Measurements from ENCODE around the gene PIM2. TPM values are rescaled to one million over a fixed set of nuclear protein-coding genes. Genes with fewer than 3 reads are reported as not detected.

The PIM2 gene
- total and polyA plus RNA-seq, 2 of the 4 experiments (the other 2 are of a cell fraction): 7.3 to 9.4 TPM

GRCh38 chrX:48956728-48957414, 38.0 kb upstream of the PIM2 start:
- Histone ChIP-seq H3K23ac (ENCODE audit: low read depth, low read length) (peak overlapping the region; percentile 83; the same call in 1 of the 2 replicates), H3K4me1 (ENCODE audit: control insufficient read depth, insufficient read depth, low read length) (peaks cover 1% of the 10 kb centered on the region), H4K91ac (ENCODE audit: insufficient read depth, low read depth, low read length) (no peak overlapping the region), H3K79me1 (ENCODE audit: low read depth in 1 of 2, low read length in 2 of 2) (peaks cover 4 to 51% of the 10 kb centered on the region in 2 experiments; a peak in 3 of 4 replicates), H3K4ac (ENCODE audit: low read depth, low read length) (peak overlapping the region; percentile 81), H3K4me2 (ENCODE audit: low read depth, low read length) (peak overlapping the region; percentile 86), H2AK5ac (ENCODE audit: low read depth, low read length) (peak overlapping the region; percentile 75; the same call in 1 of the 2 replicates), H2BK15ac (ENCODE audit: low read depth, low read length) (no peak overlapping the region), H4K20me1 (ENCODE audit: insufficient read depth, low read length) (peaks cover 25% of the 10 kb centered on the region; the same call in 1 of the 2 replicates), H4K5ac (ENCODE audit: low read depth, low read length) (no peak overlapping the region), H2BK120ac (ENCODE audit: low read depth, low read length) (no peak overlapping the region), H2BK5ac (ENCODE audit: low read depth, low read length, poor library complexity, severe bottlenecking) (peak overlapping the region; percentile 36), H3K27ac (ENCODE audit: insufficient read depth, low read length) (peak overlapping the region; percentile 53), H3K9me3 (ENCODE audit: control insufficient read depth, insufficient read depth, low read length) (no peaks in the 10 kb centered on the region), H2AFZ (replicated peaks; ENCODE audit: low read length, poor library complexity) (peak overlapping the region; percentile 98), H3K56ac (ENCODE audit: extremely low read depth, insufficient read depth, low read length) (no peak overlapping the region; the same call in 1 of the 2 replicates), H3K9ac (ENCODE audit: low read depth, low read length) (peak overlapping the region; percentile 83), H3K9me1 (ENCODE audit: insufficient read depth, low read length) (no peaks in the 10 kb centered on the region; the same call in none of the 2 replicates), H3K4me3 (ENCODE audit: insufficient read depth, low read depth, low read length) (peak overlapping the region; percentile 45), H3K27me3 (ENCODE audit: control insufficient read depth, insufficient read depth, low read length) (no peaks in the 10 kb centered on the region), H3K36me3 (ENCODE audit: control insufficient read depth, insufficient read depth, low read length) (peaks cover 12% of the 10 kb centered on the region; the same call in 1 of the 2 replicates), H2BK20ac (ENCODE audit: low read depth, low read length) (no peak overlapping the region), H3K14ac (replicated peaks; ENCODE audit: low read depth, low read length) (no peak overlapping the region), H3K18ac (ENCODE audit: low read depth, low read length) (no peak overlapping the region), H2AK9ac (replicated peaks; ENCODE audit: low read depth, low read length, poor library complexity) (peak overlapping the region; percentile 98), H4K8ac (ENCODE audit: low read depth in 2 of 2, low read length in 2 of 2) (peak overlapping the region in 1 of 2 experiments; percentile 35; a peak in 1 of 4 replicates)
- TF ChIP-seq MAZ (IDR thresholded peaks at IDR 0.05; ENCODE audit: borderline replicate concordance, low read depth, low read length) (peak; percentile 11; the same call in 1 of the 2 replicates), RAD21 (IDR thresholded peaks at IDR 0.05; ENCODE audit: low read length) (no peak), MXI1 (IDR thresholded peaks at IDR 0.05; ENCODE audit: borderline replicate concordance, low read depth, low read length) (no peak), RFX5 (IDR thresholded peaks at IDR 0.05; ENCODE audit: low read depth, low read length) (no peak)
- POLR2A ChIA-PET (ENCODE audit: unreplicated experiment): interaction anchor here (0.6 kb wide), 1 partner anchor 66 kb away, joined by 3 read pairs; no protein-coding TSS in a partner anchor
- dilution Hi-C loops (cut with HindIII; ENCODE audit: low sequenced_read_pairs, unreplicated experiment) (no loop called here), in situ Hi-C loops (cut with MboI; ENCODE audit: low sequenced_read_pairs) (loop anchor here (25.0 kb wide), 1 partner anchor 105 kb away; the partner anchor contains the start of genes CCDC120 and PRAF2), intact Hi-C loops (cut with micrococcal nuclease) (no loop called here)
- WGBS, 2 experiments (ENCODE audit: extremely low coverage in 2 of 2, insufficient read length in 1 of 2): 51% methylated on average over 10 of the region's 61 CpGs; no CpG with 5 or more reads in 1 of the 2 experiments
- DNase-seq: no peak
- BruUV-seq (replicated peaks): no TSS peak
- CTCF ChIA-PET: no interaction called here
- no peak for ATAC-seq (ENCODE audit: low read depth)
